AML-193 (cell line): ENCODE results near the gene ACOT11.
"Not testable (repeated sequence)": the region's sequence is repeated elsewhere in the genome, so short reads cannot be mapped to it uniquely, and the experiment has no call there.

ENCODE experiments used
- DNase-seq, 2 experiments: peaks; one replicate each; lab custom pipeline; 2025; lab: John Stamatoyannopoulos, UW

ACOT11 gene

GRCh38 chr1:54608566-54609230, 60.7 kb downstream of the ACOT11 start:
- DNase-seq, result no peak

DNA sequence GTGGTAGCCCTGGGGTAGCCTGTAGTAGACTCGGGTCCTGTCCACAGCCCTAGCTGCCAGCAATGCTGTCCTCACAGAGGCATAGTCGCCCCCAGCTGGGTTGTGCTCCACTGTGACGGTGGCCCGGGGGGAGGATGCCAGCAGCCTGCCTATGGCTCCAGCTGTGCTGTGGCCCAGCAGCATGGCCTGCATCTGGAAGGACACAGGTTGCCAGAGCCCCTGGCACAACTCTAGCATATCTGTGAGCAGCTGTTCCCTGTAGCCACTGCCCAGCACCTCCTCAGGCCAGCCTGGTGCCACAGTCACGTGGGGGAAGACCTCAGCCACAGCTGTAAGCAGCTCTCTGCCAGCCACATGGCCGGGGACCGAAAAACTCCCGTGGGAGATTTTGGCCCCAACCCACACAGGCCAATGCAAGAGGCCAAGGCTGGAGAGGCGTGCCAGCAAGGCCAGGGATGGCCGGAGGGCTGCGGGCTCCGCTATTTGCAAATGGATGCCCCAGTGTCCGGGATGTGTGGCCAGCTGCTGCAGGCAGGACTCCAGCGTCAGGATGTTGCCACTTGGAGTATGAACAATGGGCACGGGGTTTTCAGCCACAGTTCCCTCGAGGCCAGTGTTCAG, 61.4 kb downstream of the ACOT11 start:
- no peak for DNase-seq

DNA sequence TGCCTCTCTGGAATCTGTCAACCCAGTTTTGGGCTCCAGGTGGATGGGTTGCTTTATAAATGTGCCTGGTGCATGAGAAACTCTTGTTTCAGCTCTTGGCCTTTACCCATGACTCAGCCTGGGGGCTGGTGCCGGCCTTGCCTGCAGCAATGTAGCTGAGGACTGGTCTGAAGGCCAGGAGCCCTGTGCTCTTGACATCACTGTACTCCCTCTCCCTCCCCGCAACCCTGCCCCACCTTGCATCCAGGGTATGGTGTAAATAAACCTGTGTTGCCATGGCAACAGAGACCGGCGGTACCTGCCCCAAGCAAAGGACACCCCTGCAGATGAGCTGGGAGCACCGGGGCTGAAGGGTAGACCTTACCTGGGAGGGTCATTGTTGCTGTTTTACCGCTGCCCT, 62.0 kb downstream of the ACOT11 start:
- no peak for DNase-seq

DNA sequence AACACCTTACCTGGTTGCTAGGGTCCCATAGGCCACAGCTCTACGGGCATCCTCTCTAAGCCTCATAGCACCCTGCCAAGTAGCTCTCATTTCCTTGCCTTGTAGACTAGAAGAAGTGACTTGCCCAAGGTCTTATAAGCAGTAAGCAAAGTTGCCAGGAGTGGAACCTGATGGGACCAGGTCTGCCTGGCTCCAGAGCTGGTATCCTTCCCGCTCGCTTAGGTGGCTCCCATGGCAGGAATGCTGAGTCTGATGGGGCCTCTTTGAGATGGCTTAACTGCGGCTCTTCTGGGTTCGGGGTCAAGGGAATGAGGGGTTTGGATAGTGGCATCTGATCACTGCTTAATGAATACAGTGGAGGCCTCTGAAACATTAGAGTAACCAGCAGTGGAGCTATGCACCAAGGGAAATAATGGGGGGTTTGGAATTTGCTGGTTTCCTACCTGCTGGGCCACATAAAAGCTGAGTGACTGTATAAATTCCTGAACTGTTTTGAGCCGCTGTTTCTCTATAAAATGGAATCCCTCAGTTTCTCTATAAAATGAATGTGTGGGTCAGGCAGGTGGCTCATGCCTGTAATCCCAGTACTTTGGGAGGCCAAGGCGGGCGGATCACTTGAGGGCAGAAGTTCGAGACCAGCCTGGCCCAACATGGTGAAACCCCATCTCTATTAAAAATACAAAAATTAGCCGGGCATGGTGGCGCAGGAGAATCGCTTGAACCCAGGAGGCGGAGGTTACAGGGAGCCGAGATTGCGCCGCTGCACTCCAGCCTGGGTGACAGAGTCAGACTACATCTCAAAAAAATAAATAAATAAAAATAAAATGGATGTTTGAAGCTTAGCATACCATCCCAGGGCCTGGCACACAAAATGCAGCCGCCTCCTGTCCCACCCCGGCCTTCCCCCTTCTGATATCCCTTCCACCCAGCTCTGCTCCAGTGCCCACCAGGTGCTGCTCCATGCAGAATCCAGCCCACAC, 62.9 kb downstream of the ACOT11 start:
- DNase-seq, result no peak

DNA sequence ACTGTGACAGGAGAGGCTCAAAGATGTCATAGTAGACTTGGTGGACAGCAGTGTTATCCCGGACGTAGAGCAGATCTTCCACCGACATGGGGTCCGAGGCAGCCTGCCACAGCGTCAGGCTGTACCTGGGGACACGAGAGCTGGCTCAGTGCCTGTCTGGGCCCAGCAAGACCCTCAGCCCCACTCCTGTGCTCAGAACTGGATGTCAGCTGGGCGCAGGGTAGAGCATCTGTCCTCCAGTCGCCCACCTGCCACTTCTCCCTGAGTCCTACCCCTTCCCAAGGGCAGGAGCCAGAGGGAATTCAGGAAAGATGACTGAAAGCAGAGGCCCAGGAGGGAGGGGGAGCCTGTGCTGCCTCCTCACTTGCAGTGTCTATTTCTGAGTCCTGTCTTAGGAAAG, 63.6 kb downstream of the ACOT11 start:
- DNase-seq, result no peak

DNA sequence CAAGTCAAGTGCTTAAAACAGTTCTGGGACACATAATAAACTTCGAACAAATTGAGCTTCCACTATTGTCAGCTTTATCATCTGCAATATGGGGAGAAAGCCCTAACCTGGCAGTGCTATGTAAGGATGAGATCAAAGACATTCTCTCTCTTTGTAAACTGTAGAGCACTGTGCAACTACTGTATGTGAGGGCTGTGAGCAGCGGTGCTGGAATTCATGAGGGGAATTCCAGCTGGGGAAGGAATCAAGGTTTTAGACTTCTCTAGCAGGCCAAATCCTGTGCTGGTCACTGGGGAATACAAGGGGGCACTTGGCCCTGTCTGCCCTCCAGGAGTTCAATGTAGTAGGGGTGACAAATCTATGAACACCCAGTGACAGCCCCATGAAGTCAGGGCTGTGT, 66.0 kb downstream of the ACOT11 start:
- DNase-seq, result no peak

GRCh38 chr1:54614563-54614962, 66.5 kb downstream of the ACOT11 start:
- DNase-seq, result no peak

DNA sequence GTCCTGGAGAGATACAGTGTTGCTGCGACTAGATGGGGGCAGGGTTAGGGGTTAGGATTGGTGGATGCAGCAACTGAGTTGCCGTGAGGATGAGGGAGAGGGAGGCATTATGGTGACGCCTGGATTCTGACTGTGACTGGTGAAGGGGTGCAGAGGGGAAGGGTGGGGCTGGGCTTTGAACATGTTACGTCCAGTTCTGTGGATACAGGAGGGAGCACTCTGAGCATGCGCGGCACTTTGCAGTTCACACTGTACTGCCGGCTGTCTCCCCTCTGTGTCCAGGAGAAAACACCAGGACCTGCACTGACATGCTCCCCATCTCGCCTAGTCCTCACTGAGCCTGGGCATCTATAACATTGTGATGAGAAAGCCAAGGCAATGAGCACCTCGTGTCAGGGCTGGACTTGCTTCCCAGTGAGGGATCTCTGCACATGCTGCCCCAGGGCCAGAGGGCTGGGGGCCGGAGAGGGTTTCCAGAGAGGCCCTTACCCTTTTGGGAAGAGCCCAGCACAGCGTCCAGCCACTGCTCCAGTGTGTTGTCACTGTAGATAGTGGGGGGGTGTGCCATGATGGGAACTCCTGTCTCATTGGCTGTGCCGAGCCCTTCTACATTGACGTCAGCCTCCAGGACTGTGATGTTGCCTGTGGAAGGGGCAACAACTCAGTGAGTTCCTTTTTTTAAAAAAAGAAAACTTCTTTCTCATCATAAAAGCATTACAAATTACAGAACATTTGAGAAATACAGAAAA, 67.7 kb downstream of the ACOT11 start:
- no peak for DNase-seq

GRCh38 chr1:54619749-54620148, 71.7 kb downstream of the ACOT11 start:
- DNase-seq, result no peak

DNA sequence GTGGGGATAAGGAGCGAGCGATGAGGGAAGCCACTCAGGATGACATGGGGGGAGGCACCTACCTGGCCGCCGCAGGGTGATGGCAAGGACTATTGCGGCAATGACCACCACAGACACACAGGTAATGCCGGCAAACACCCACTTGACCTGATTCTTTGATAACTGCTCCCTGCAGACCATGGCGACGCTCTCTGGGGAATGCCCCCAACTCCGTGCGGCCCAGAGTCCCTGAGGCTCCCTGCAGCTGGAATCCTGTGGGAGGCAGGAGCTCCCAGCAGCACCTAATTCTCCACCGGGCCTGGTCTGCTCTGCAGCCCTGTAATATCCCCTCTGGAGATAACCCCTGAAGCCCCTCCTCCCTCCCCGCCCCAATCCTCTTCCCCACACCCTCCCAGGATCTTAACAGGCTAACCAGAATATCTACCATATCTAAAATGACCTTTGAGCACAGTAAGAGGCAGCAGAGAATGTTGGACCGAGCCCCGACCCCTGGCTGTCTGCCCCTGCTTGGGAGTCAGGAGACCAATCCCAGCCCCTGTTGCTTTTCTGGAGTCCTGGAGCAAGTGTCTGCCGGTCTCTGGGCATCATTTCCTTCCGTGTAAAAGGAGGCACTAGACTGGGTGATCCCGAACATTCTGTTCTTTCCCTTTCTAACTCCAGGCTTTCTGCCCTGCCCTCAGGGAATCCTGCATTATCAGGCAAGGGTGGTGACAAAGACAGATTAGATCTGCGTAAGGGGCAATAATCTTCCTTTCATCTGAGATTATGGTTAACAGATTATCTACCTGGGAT, 75.4 kb downstream of the ACOT11 start, which contains the start of gene FAM151A:
TSS of gene FAM151A (minus strand) at position 310 of the 792 bp plus-strand sequence. CDS start at position 180, 130 bp downstream.
- DNase-seq, result no peak

- no peak for DNase-seq
Measured at GRCh38 chr1:54624466-54625464, 76.7 kb downstream of the ACOT11 start.

GRCh38 chr1:54627196-54627595, 79.2 kb downstream of the ACOT11 start:
- DNase-seq, result no peak

GRCh38 chr1:54635804-54636203, 87.8 kb downstream of the ACOT11 start:
- not testable (repeated sequence) for DNase-seq

GRCh38 chr1:54636461-54637446, 88.7 kb downstream of the ACOT11 start:
- not testable (repeated sequence) for DNase-seq

GRCh38 chr1:54640361-54640760, 92.3 kb downstream of the ACOT11 start:
- no peak for DNase-seq

DNA sequence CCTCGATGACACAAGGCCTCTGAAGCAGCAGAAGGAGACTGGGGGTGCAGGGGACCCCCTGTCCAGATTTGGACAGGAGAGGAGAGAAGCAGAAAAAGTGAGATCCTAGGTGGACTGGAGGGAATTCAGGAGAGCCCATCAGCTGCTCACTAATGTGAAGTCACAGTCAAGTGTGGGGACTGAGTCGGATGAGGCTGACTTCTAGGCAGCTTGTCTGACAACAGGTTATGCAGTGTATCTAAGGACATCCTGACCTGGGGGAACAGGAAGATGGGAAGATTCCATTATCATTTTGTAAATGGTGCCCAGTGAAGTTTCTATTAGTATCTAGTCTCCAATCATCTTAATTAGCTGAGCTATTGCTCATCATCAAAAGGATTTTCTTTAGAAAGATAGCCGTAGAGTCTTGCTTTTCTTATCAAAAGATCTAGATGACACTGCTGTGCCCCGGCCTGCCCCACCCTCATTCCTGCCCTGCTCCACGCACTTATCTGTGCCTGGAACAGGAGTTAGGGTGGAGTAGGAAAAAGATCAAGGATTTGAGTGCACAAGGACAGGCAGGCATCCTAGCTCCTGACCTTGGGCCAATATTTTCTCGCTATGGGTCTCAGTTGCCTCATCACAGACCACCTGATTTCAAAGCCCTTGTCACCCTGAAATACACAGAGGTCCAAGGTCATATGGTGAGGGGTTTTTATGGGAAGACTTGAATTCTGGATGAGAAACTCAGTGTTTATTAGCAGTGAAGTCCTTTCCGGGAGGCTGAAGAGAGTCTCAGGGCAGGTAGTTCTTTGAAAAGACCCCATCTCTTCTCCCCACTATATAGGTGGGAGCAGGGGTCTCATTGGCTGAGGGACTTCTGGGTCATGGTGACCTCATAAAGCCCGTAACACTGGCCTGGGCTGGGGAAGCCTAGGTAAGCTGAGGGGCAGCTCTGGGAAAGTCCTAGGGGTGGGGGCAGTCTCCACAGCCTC, 93.1 kb downstream of the ACOT11 start, which contains the start of gene MROH7:
TSS of gene MROH7 (plus strand) at position 924 of the 974 bp plus-strand sequence. CDS start 11,141 bp downstream, outside the sequence.
- DNase-seq, result no peak

GRCh38 chr1:54643736-54644135, 95.7 kb downstream of the ACOT11 start:
- no peak for DNase-seq
